ENCODE measurements around the gene TKFC.

The TKFC gene

GRCh38 chr11:61325649-61326414 is 7.2 kb upstream of the TKFC start:
- no peak for DNase-seq (ENCODE audit: low read depth)

- no peak for DNase-seq (ENCODE audit: low read depth)
Observed at GRCh38 chr11:61327669-61328071, 5.4 kb upstream of the TKFC start.

GRCh38 chr11:61328351-61328750 is 4.7 kb upstream of the TKFC start:
- no peak for DNase-seq (ENCODE audit: low read depth)

- no peak for DNase-seq (ENCODE audit: low read depth)
Observed at GRCh38 chr11:61329871-61330270, 3.2 kb upstream of the TKFC start.

GRCh38 chr11:61331651-61332050 is 1.4 kb upstream of the TKFC start:
- no peak for DNase-seq (ENCODE audit: low read depth)

- no peak for DNase-seq (ENCODE audit: low read depth)
Observed at GRCh38 chr11:61332281-61332796, 689 bp upstream of the TKFC start.

GRCh38 chr11:61333550-61334433 is 764 bp downstream of the TKFC start:
- no peak for DNase-seq (ENCODE audit: low read depth)

- DNase-seq (ENCODE audit: low read depth) = no peak
Observed at GRCh38 chr11:61334434-61335354, 1.7 kb downstream of the TKFC start.

- no peak for DNase-seq (ENCODE audit: low read depth)
Observed at GRCh38 chr11:61335355-61335710, 2.3 kb downstream of the TKFC start.

GRCh38 chr11:61336171-61336935 is 3.3 kb downstream of the TKFC start:
- DNase-seq (ENCODE audit: low read depth) = no peak

- no peak for DNase-seq (ENCODE audit: low read depth)
Observed at GRCh38 chr11:61337706-61338470, 4.9 kb downstream of the TKFC start.

GRCh38 chr11:61338783-61339489 is 5.9 kb downstream of the TKFC start:
- no peak for DNase-seq (ENCODE audit: low read depth)

GRCh38 chr11:61339490-61339878 is 6.5 kb downstream of the TKFC start:
- no peak for DNase-seq (ENCODE audit: low read depth)

- no peak for DNase-seq (ENCODE audit: low read depth)
Observed at GRCh38 chr11:61340979-61341378, 8.0 kb downstream of the TKFC start.

GRCh38 chr11:61341706-61342105 is 8.7 kb downstream of the TKFC start:
- DNase-seq (ENCODE audit: low read depth) = no peak

- DNase-seq (ENCODE audit: low read depth) = no peak
Observed at GRCh38 chr11:61342207-61342803, 9.3 kb downstream of the TKFC start.

GRCh38 chr11:61343792-61344745 is 11.0 kb downstream of the TKFC start:
- DNase-seq (ENCODE audit: low read depth) = no peak

GRCh38 chr11:61345170-61345610 is 12.2 kb downstream of the TKFC start:
- no peak for DNase-seq (ENCODE audit: low read depth)
